Measurements from ENCODE around the gene MEOX2.

DNA sequence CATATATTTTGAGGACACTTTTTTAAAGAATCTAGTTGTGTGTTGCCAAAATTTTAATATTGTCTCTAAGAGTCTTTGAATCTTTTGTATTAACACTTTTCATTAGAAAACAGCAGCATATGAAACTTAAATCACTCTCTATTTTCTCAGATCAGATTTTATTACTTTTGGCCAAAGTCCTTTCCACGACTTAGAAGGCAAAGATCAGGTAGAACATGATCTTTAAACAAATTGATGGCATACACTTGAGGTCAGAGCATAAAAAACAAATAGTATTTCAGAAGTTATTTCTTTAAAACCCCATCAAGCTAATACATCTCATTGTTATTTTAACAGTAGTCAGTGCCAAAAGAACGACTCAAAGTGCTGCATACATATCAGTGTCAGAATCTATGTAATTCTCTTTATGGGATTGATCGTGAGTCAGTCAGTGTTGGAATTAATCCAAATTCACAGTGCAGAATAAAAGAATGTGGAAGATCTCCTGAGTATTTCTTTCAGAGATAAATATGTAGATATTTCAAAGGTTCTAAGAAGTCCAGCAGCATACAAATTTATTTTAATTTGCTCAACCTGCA is 115.1 kb downstream of the MEOX2 start:
- TF ChIP-seq, protein P1, sequence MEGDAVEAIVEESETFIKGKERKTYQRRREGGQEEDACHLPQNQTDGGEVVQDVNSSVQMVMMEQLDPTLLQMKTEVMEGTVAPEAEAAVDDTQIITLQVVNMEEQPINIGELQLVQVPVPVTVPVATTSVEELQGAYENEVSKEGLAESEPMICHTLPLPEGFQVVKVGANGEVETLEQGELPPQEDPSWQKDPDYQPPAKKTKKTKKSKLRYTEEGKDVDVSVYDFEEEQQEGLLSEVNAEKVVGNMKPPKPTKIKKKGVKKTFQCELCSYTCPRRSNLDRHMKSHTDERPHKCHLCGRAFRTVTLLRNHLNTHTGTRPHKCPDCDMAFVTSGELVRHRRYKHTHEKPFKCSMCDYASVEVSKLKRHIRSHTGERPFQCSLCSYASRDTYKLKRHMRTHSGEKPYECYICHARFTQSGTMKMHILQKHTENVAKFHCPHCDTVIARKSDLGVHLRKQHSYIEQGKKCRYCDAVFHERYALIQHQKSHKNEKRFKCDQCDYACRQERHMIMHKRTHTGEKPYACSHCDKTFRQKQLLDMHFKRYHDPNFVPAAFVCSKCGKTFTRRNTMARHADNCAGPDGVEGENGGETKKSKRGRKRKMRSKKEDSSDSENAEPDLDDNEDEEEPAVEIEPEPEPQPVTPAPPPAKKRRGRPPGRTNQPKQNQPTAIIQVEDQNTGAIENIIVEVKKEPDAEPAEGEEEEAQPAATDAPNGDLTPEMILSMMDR (IDR thresholded peaks at IDR 0.05): no peak
- TF ChIP-seq POLR2AphosphoS5 (IDR thresholded peaks at IDR 0.05; ENCODE audit: low read depth, low read length): no peak

Measured in SK-N-SH (cell line).